ENCODE data around the gene GOLGA6A. TPM values are rescaled to one million over a fixed set of nuclear protein-coding genes. Genes with fewer than 3 reads are reported as not detected.
A peak's percentile ranks its signal among the peaks of the same experiment; 100 is the strongest.

The GOLGA6A gene
- total and polyA plus RNA-seq, 2 experiments from 2014 or later, result not detected

DNA sequence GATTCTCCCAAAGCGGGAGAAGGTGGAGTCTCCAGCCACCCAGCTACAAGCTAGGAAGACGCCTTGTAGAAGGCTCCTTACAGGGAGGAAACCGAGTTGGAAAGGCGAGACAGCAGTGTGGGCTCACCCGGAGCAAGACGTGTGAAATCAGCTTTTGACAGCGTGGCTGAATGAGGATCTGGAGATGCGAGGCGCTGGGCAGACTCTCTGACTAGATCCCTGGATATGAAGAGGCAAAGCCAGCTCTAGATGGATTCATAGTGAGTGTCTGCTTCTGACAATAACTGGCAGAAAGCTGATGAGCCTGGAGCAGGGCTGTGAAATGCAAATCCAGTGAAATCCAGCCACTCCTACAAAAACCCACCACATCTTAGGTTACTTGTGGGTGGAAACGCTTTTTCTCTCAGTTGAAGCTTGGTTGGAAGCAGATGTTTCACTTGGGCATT, 41.0 kb downstream of the GOLGA6A start:
- H2AFZ ChIP-seq, result no peak overlapping the region
- TF ChIP-seq, protein P1, sequence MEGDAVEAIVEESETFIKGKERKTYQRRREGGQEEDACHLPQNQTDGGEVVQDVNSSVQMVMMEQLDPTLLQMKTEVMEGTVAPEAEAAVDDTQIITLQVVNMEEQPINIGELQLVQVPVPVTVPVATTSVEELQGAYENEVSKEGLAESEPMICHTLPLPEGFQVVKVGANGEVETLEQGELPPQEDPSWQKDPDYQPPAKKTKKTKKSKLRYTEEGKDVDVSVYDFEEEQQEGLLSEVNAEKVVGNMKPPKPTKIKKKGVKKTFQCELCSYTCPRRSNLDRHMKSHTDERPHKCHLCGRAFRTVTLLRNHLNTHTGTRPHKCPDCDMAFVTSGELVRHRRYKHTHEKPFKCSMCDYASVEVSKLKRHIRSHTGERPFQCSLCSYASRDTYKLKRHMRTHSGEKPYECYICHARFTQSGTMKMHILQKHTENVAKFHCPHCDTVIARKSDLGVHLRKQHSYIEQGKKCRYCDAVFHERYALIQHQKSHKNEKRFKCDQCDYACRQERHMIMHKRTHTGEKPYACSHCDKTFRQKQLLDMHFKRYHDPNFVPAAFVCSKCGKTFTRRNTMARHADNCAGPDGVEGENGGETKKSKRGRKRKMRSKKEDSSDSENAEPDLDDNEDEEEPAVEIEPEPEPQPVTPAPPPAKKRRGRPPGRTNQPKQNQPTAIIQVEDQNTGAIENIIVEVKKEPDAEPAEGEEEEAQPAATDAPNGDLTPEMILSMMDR (IDR thresholded peaks at IDR 0.05; ENCODE audit: poor library complexity), result no peak
- TF ChIP-seq EZH2phosphoT487 (IDR thresholded peaks at IDR 0.05; ENCODE audit: low read depth, severe bottlenecking, unreplicated experiment), result no peak
- no peaks in the 10 kb centered on the region for H3K4me1 ChIP-seq (ENCODE audit: insufficient read depth)
- 81% methylated on average over 10 of the region's 10 CpGs for WGBS (ENCODE audit: low lambda C conversion rate, missing lambda C conversion rate)
- no peaks in the 10 kb centered on the region for H3K27me3 ChIP-seq
- H3K9me2 ChIP-seq (replicated peaks; ENCODE audit: insufficient read depth), result no peaks in the 10 kb centered on the region
- no peaks in the 10 kb centered on the region for H3K36me3 ChIP-seq (replicated peaks; ENCODE audit: insufficient read depth, low read depth)
- peak overlapping the region; percentile 82 for H3K27ac ChIP-seq
- H3K9me3 ChIP-seq (ENCODE audit: low read depth), result no peaks in the 10 kb centered on the region
- no peaks in the 10 kb centered on the region for H4K20me1 ChIP-seq (ENCODE audit: insufficient read depth, poor library complexity, severe bottlenecking)
- no peak overlapping the region for H3K4me3 ChIP-seq
- H3K4me2 ChIP-seq, result no peak overlapping the region
- no peaks in the 10 kb centered on the region for H3K79me2 ChIP-seq
- DNase-seq (ENCODE audit: low spot score), result no peak

DNA sequence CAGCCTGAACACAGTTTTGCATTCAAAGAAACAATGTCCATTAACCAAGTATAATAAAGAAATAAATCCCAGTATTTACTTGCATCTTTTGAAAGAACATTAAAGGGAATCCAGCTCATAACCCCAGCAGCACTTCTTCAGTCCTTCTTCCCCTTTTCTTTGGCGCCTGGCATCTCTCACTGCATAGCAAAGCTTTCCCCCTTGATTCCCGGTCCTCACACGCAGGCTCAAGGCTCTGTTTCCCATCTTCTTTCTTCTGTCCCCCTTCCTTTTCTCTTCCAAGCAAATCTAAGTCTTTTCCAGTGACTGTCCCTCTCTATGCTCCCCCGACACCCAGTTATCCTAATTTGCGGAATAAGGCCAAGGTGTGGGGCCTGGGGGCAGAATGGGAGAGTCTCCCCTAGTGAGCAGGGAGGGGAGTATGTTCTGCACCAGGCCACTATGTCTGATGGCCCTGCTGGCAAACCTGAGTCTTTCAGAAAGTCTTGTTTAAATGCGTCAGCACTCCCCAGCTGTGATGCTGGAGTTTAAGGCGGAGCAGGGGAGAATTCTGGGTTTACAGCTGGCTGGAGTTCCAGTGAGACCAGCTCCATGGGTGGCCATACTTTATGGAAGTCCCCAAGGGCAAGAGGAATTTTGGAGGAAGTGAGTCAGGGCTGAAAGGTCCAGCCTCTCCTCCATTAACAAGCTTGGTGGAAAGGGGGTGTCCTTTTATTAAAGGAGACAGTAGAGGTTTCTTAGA, 42.1 kb downstream of the GOLGA6A start:
- 83% methylated on average over 7 of the region's 7 CpGs for WGBS (ENCODE audit: low lambda C conversion rate, missing lambda C conversion rate)
- Histone ChIP-seq H2AFZ (no peak overlapping the region), H3K4me1 (ENCODE audit: insufficient read depth) (no peaks in the 10 kb centered on the region), H3K4me3 (no peak overlapping the region), H3K27ac (peak overlapping the region; percentile 82), H4K20me1 (ENCODE audit: insufficient read depth, poor library complexity, severe bottlenecking) (no peaks in the 10 kb centered on the region), H3K79me2 (no peaks in the 10 kb centered on the region), H3K36me3 (replicated peaks; ENCODE audit: insufficient read depth, low read depth) (no peaks in the 10 kb centered on the region), H3K9me2 (replicated peaks; ENCODE audit: insufficient read depth) (no peaks in the 10 kb centered on the region), H3K4me2 (no peak overlapping the region), H3K27me3 (no peaks in the 10 kb centered on the region), H3K9me3 (ENCODE audit: low read depth) (no peaks in the 10 kb centered on the region)
- peak; percentile 49 for DNase-seq (ENCODE audit: low spot score)
- no peak for TF ChIP-seq EZH2phosphoT487 (IDR thresholded peaks at IDR 0.05; ENCODE audit: low read depth, severe bottlenecking, unreplicated experiment)
- TF ChIP-seq, protein P1 (IDR thresholded peaks at IDR 0.05; ENCODE audit: poor library complexity), result no peak
- TF ChIP-seq EZH2 (IDR thresholded peaks at IDR 0.05; ENCODE audit: borderline replicate concordance), result no peak

DNA sequence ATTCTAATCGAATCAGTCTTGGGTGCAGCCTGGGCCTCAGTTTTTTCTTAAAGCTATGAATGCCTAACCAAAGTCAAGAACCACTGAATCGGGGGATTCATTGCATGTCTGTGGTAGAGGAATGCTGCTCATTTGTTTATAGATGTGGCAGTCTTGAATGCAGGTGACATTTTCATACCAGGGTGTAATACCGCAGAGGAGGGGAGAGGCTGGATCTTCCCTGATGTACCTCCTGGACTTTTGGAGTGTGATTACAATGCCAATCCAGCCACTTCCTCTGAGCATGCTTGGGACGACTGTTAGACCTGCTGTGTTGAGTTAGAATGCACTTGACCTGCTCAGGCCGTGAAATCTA, 42.7 kb downstream of the GOLGA6A start:
- Histone ChIP-seq H4K20me1 (ENCODE audit: insufficient read depth, poor library complexity, severe bottlenecking) (no peaks in the 10 kb centered on the region), H3K4me2 (no peak overlapping the region), H3K9me3 (ENCODE audit: low read depth) (no peaks in the 10 kb centered on the region), H3K36me3 (replicated peaks; ENCODE audit: insufficient read depth, low read depth) (no peaks in the 10 kb centered on the region), H2AFZ (no peak overlapping the region), H3K27me3 (no peaks in the 10 kb centered on the region), H3K27ac (peak overlapping the region; percentile 82), H3K4me3 (no peak overlapping the region), H3K4me1 (ENCODE audit: insufficient read depth) (no peaks in the 10 kb centered on the region), H3K79me2 (no peaks in the 10 kb centered on the region), H3K9me2 (replicated peaks; ENCODE audit: insufficient read depth) (no peaks in the 10 kb centered on the region)
- 70% methylated on average over 5 of the region's 5 CpGs for WGBS (ENCODE audit: low lambda C conversion rate, missing lambda C conversion rate)
- TF ChIP-seq EZH2 (IDR thresholded peaks at IDR 0.05; ENCODE audit: borderline replicate concordance) (no peak), EZH2phosphoT487 (IDR thresholded peaks at IDR 0.05; ENCODE audit: low read depth, severe bottlenecking, unreplicated experiment) (no peak)
- TF ChIP-seq, protein P1 (IDR thresholded peaks at IDR 0.05; ENCODE audit: poor library complexity), result no peak
- DNase-seq (ENCODE audit: low spot score), result no peak
